Body of pancreas (tissue), 4 donors: ENCODE measurements around the gene SCN3B. TPM values are rescaled to one million over a fixed set of nuclear protein-coding genes. Genes with fewer than 3 reads are reported as not detected.

Experiments
- ATAC-seq: fragments of 150-250 bp; one replicate; pipeline ENCODE4 v1.9.1; 2016
- DNase-seq, 4 donors: peaks; one replicate each; pipeline ENCODE4 v3.0.0-alpha.2; 2019
- H3K27ac ChIP-seq, 4 donors: fragments of 200-600 bp; sonication (generic); 1 replicate in 3 of 4; 2 replicates in 1 of 4; pipeline versions ENCODE4 v1.5.1 to v1.6.1; 2016 to 2019; ENCODE audit warnings: mild to moderate bottlenecking in 1 of 4, mixed read lengths in 1 of 4, moderate library complexity in 1 of 4
- H3K27me3 ChIP-seq, 2 donors: fragments of 200-600 bp; sonication (generic); one replicate each; pipeline ENCODE4 v1.6.0; 2016; ENCODE audit warnings: mild to moderate bottlenecking in 1 of 2
- H3K36me3 ChIP-seq, 2 donors: fragments of 200-600 bp; sonication (generic); replicated peaks in 1 of 2; 2 replicates each; pipeline ENCODE4 v1.5.1; 2016; ENCODE audit warnings: low read depth in 2 of 2; ENCODE audit not compliant: insufficient read depth in 1 of 2
- H3K4me1 ChIP-seq: fragments of 200-600 bp; sonication (generic); one replicate; pipeline ENCODE4 v1.6.0; 2016
- H3K4me3 ChIP-seq, 2 donors: fragments of 200-600 bp; sonication (generic); 1 replicate in 1 of 2; 2 replicates in 1 of 2; pipeline ENCODE4 v1.5.1; 2016 to 2019
- H3K9me3 ChIP-seq, 3 donors: fragments of 200-600 bp; sonication (generic); 1 replicate in 2 of 3; 2 replicates in 1 of 3; pipeline ENCODE4 v1.5.1; 2016
- CTCF ChIP-seq, 7 experiments: fragments of 450-650 bp in 4 of 7; fragments of 200-600 bp in 3 of 7; sonication (generic) in 3 of 7; IDR thresholded peaks; one replicate each; pipeline ENCODE4 v1.5.1; 2016 to 2019; ENCODE audit warnings: antibody characterized with exemption in 7 of 7
- POLR2A ChIP-seq, 3 donors: fragments of 450-650 bp; IDR thresholded peaks; one replicate each; pipeline ENCODE4 v1.6.1; 2016; ENCODE audit warnings: antibody characterized with exemption in 3 of 3, mild to moderate bottlenecking in 2 of 3
- WGBS, 2 donors: methylation state at CpG; one replicate each; pipeline ENCODE4 v1.1.5; 2017; 5-methylcytosine and 5-hydroxymethylcytosine counted together
- intact Hi-C: fragments of 100-400 bp; cut with DNase I; formaldehyde crosslinking; loops from one replicate; pipeline ENCODE4 v1.15.1; 2023
- total RNA-seq, 2 donors: library from RNA; depleted of rRNA; stranded (reverse); fragments of >200 nt; gene quantifications; one replicate each; pipeline ENCODE4 v1.1.0, GENCODE V29; 2016

Gene SCN3B
- total RNA-seq, 2 donors from 2014 or later: 0.78 to 1.6 TPM

DNA sequence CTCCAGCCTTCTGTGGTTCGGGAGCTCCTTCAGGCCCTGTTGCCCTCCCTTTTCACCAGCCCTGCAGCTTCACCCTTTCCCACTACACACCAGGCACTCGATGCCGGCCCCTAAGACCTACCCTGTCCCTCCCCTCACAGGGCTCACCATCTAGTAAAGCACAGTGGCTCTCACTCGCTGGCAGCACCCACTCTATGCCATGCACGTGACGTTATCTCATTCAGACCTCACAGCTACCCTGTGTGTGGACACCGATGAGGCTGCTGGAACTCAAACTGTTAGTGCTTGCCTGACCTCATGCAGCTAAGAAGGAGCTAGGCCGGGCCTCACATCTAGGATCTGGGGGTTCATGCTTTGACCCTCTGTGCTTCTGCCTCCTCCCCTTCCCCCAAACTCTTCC is 45.5 kb downstream of the SCN3B start:
- H3K27ac ChIP-seq: no peak overlapping the region
- no peaks in the 10 kb centered on the region for H3K9me3 ChIP-seq
- ATAC-seq (no peak), DNase-seq (no peak)
- TF ChIP-seq CTCF (IDR thresholded peaks at IDR 0.05): no peak
- intact Hi-C loops: no loop called here
- no peaks in the 10 kb centered on the region for H3K27me3 ChIP-seq
- 72 to 76% methylated on average over 7 to 8 of the region's 8 CpGs for WGBS, 2 donors
- H3K4me1 ChIP-seq: no peaks in the 10 kb centered on the region
- H3K4me3 ChIP-seq: no peak overlapping the region
- no peaks in the 10 kb centered on the region for H3K36me3 ChIP-seq

- Histone ChIP-seq H3K27ac (no peak overlapping the region), H3K27me3 (no peaks in the 10 kb centered on the region), H3K9me3 (no peaks in the 10 kb centered on the region), H3K4me1 (no peaks in the 10 kb centered on the region), H3K4me3 (no peak overlapping the region), H3K36me3 (no peaks in the 10 kb centered on the region)
- TF ChIP-seq POLR2A (IDR thresholded peaks at IDR 0.05) (no peak), CTCF (IDR thresholded peaks at IDR 0.05) (no peak)
- intact Hi-C loops: no loop called here
- no peak for ATAC-seq
- WGBS, 2 donors: 81 to 82% methylated on average over 9 of the region's 9 CpGs
- DNase-seq: no peak
Measured at GRCh38 chr11:123608371-123608770, 46.1 kb downstream of the SCN3B start.

DNA sequence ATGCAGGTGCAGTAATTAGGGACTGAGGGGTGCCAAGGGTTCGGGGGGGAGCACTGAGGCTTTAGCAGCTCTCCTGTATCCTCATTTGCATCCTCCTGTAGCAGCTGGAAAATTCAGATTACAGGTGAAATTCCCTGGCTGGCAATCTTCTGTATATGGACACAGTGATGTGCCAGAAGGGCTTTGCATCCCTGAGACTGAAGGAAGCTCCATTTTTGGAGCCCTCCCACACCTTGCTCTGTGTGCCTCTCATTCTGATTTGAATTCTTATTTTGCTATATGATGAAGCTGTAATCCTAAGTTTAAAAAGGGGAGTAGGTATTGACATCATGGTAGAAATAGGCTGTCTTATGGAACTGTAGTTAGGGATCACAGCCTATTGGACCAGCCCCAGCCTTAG is 46.6 kb downstream of the SCN3B start:
- DNase-seq (no peak), ATAC-seq (no peak)
- intact Hi-C loops: no loop called here
- no peaks in the 10 kb centered on the region for H3K27me3 ChIP-seq
- H3K4me3 ChIP-seq: no peak overlapping the region
- H3K9me3 ChIP-seq: no peaks in the 10 kb centered on the region
- H3K4me1 ChIP-seq: no peaks in the 10 kb centered on the region
- no peaks in the 10 kb centered on the region for H3K36me3 ChIP-seq
- WGBS, 2 donors: 50 to 73% methylated on average over 1 of the region's 1 CpG
- no peak overlapping the region for H3K27ac ChIP-seq
- TF ChIP-seq CTCF (IDR thresholded peaks at IDR 0.05): no peak
- no peak for TF ChIP-seq POLR2A (IDR thresholded peaks at IDR 0.05)

DNA sequence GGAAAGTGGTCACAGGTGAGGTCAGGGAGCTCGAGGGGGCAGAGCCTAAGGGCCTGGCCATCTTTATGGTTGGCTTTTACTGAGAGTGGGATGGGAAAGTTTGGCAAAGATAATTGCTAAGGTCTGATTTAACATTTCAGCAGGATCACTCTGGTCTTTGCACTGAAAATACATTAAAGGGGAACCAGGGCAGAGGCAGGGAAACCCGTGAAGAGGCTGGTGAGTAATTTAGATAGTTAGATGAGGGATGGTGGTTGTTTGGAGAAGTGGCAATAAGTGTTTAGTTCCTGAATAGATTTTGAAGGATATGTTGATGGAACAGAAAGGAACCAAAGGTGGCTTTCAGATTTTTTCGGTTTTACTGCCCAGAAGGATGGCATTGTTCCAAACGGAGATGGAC is 50.8 kb downstream of the SCN3B start:
- Histone ChIP-seq H3K9me3 (no peaks in the 10 kb centered on the region), H3K4me1 (no peaks in the 10 kb centered on the region), H3K27me3 (no peaks in the 10 kb centered on the region), H3K4me3 (no peak overlapping the region), H3K27ac (no peak overlapping the region), H3K36me3 (no peaks in the 10 kb centered on the region)
- WGBS, 2 donors: 80% methylated on average over 4 of the region's 4 CpGs
- intact Hi-C loops: no loop called here
- TF ChIP-seq POLR2A (IDR thresholded peaks at IDR 0.05) (no peak), CTCF (IDR thresholded peaks at IDR 0.05) (no peak)
- DNase-seq (no peak), ATAC-seq (no peak)

DNA sequence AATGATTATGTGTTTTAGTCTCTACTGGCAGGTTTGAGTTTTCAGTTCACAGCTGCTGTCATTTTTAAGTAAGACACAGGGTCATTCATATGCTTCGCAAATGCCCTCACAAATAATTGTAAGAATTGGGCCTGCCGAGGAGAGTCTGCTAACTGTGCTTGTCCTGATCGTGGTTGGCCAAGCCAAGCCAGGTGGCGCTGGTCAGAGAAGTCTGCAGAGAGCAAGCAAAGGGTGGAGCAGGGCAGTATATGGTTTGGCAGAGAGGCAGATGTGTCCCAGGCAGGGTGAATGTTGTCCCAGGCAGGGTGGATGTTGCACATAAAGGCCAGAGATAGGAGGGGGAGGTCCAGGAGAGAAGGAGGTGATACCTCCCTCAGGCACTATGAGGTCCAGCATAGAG is 52.7 kb downstream of the SCN3B start:
- TF ChIP-seq CTCF (IDR thresholded peaks at IDR 0.05) (no peak), POLR2A (IDR thresholded peaks at IDR 0.05) (no peak)
- intact Hi-C loops: no loop called here
- Histone ChIP-seq H3K27ac (no peak overlapping the region), H3K36me3 (no peaks in the 10 kb centered on the region), H3K27me3 (no peaks in the 10 kb centered on the region), H3K9me3 (no peaks in the 10 kb centered on the region), H3K4me3 (no peak overlapping the region), H3K4me1 (no peaks in the 10 kb centered on the region)
- DNase-seq (no peak), ATAC-seq (no peak)
- 72 to 73% methylated on average over 4 of the region's 4 CpGs for WGBS, 2 donors
